Measurements from ENCODE around the gene MC1R.
"Not testable (repeated sequence)": the region's sequence is repeated elsewhere in the genome, so short reads cannot be mapped to it uniquely, and the experiment has no call there.

The MC1R gene

DNA sequence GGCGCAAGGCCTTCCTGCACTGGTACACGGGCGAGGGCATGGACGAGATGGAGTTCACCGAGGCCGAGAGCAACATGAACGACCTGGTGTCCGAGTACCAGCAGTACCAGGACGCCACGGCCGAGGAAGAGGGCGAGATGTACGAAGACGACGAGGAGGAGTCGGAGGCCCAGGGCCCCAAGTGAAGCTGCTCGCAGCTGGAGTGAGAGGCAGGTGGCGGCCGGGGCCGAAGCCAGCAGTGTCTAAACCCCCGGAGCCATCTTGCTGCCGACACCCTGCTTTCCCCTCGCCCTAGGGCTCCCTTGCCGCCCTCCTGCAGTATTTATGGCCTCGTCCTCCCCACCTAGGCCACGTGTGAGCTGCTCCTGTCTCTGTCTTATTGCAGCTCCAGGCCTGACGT lies 17.0 kb downstream of the MC1R start:
- not testable (repeated sequence) for DNase-seq (ENCODE audit: low spot score)

DNA sequence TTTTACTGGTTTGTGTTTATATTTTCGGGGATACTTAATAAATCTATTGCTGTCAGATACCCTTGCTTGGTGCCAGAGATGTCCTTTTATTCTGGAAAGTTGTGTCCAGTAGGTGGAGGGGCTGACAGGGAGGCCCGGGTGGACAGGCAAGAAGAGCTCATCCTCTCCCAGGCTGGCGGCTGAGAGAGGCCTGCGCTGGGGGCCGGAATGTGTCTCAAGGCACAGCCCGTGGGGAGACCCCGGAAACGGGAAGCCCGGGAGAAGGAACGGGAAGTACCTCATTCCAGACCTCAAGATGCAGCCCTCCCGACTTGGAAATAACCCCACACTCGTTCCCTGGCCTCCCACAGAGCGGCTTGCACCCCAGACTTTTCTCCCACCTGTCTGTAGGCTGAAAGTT lies 17.4 kb downstream of the MC1R start:
- DNase-seq (ENCODE audit: low spot score): no peak

DNA sequence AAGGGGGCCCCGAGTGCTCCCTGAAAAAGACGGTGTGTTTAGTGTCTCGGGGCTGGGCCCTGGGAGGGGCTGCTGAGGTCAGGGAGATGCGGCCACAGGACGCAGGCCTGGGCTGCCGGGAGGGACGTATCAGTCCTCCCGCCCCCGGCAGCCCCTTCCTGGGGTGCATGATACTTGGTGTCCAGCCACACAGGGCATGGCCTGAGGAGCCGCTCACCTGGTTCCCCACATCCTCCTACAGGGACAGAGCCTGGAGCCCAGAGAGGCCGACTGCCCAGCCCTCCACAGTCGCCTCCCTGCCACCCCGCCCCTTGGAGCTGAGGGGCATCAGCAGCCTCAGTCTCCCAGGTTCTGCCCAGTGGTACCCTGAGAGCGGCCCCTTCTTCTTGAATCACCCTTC lies 17.8 kb downstream of the MC1R start:
- DNase-seq (ENCODE audit: low spot score): no peak

- DNase-seq (ENCODE audit: low spot score): no peak
Measured at GRCh38 chr16:89936981-89937380, 18.3 kb downstream of the MC1R start.

DNA sequence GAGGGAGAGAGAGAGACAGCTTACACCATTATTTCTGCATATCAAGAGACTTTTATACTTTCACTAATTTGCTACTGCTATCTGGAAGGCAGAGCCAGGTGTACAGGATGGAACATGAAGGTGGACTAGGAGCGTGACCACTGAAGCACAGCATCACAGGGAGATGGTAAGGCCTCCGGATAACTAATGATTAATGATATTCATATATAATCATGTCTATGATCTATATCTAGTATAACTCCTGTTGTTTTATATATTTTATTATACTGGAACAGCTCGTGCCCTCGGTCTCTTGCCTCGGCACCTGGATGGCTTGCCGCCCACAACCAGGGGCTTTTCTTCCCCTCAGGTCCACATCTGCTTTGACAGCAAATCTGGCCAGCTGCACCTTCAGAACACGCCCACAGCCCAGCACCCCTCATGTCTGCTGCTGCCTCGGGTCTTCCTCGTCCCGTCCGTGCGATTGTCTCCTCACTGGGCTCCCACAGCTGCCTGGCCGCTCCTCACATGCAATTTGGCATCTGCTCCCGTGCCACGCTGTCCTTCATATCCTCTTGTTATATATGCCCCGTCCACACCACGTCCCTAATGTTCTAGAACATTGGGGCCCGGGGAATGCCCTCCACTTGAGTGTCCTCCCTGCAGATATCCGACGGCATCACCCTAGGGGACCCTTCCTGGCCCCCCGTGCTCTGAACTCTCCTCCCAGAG lies 19.7 kb downstream of the MC1R start:
- no peak for DNase-seq (ENCODE audit: low spot score)

DNA sequence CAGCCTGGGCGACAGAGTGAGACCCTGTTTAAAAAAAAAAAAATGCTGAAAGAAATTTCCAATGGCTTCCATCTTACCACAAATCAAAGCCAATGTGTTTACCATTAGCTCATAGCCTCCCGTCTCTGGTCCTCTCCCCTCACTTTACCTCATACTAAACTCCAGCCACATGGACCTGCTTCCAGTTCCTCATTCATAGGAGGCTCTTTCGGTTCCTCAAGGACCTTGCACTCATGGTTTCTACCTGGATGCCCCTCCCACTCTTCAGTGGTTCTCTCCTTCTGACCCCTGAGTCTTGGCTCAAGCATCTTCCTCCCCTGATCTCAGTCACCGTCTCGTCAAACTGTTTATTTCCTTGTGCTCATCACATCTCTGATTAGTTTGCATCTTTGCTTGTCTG lies 26.1 kb downstream of the MC1R start:
- no peak for DNase-seq (ENCODE audit: low spot score)

DNA sequence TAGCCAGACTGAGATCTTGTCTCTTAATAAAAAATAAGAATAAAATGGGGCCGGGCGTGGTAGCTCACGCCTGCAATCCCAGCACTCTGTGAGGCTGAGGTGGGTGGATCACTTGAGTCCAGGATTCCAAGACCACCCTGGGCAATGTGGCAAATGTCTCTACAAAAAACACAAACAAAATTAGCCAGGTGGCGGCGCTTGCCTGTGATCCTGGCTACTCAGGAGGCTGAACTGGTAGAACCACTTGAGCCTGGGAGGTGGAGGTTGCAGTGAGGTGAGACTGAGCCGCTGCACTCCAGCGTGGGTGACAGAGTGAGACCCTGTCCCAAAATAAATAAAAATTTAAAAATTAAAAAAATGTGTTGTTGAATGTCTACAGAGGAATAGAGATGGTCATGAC lies 27.0 kb downstream of the MC1R start:
- no peak for DNase-seq (ENCODE audit: low spot score)

GRCh38 chr16:89946515-89946914 lies 27.9 kb downstream of the MC1R start:
- DNase-seq (ENCODE audit: low spot score): no peak

DNA sequence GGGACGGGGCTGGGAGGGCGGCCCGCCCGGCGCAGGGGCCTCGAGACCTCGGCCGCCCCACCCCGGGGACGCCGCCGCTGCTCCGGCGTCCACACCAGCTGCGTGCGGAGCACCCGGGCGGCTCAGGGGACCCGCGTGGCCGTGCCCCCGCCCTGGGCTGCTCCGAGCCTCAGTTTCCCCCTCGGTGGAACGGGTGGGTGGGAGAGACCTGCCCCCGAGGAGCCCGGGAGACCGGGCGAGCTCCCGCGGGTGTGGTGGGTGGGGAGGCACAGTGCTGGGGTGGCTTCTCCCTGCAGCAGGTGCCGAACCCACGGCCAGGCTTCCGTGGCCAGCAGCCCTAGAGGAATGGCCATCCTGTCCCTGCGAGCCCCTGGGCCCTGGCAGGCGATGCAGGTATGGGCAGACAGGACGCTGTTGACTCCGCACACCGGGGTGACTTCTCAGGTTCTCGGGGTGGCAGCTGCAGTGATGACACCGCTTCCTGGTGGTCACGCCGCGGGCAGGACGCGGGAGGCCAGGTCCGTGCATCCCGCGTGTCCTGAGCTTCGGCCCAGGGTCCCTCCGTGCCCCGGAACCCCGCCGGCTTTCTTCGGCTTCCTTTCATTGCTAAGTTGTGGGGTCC lies 30.6 kb downstream of the MC1R start:
- DNase-seq (ENCODE audit: low spot score): no peak

- DNase-seq (ENCODE audit: low spot score): no peak
Measured at GRCh38 chr16:89949756-89950155, 31.1 kb downstream of the MC1R start.

- no peak for DNase-seq (ENCODE audit: low spot score)
Measured at GRCh38 chr16:89951509-89951908, 32.8 kb downstream of the MC1R start.

DNA sequence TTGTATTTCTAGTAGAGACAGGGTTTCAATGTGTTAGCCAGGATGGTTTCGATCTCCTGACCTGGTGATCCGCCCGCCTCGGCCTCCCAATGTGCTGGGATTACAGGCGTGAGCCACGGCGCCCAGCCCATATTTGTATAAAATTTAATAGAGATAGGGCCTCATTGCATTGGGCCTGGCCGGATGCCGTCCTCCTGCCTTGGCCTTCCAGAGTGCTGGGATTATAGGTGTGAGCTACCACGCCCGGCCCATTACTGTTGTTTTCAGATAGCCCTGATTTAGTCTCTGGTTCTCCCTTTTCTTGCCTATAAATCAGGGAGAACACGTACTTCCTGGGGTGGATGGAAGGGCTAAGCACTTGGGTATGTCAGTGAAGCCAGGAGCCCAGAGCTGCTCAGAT lies 33.4 kb downstream of the MC1R start:
- DNase-seq (ENCODE audit: low spot score): no peak

- no peak for DNase-seq (ENCODE audit: low spot score)
Measured at GRCh38 chr16:89952551-89952950, 33.9 kb downstream of the MC1R start.

- DNase-seq (ENCODE audit: low spot score): no peak
Measured at GRCh38 chr16:89953671-89954406, 35.2 kb downstream of the MC1R start.

DNA sequence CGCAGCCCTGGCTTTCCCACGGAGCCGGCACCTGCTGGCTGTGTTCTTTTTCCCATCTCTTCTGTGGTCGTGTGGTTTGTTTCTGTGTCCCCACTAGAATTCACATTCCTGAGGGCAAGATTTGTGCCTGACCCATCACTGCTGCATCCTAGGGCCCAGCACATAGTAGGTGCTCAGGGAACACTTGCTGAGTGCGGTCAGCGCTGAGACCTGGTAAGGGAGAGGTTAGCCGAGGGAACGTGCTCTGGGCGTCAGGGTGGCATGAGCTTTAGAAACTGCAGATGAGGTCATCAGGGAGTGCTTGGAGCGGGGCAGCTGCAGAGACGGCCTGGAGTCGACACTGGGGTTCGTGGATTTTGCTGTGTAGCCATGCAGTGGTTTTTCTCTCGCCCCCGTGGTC lies 35.8 kb downstream of the MC1R start:
- DNase-seq (ENCODE audit: low spot score): no peak

DNA sequence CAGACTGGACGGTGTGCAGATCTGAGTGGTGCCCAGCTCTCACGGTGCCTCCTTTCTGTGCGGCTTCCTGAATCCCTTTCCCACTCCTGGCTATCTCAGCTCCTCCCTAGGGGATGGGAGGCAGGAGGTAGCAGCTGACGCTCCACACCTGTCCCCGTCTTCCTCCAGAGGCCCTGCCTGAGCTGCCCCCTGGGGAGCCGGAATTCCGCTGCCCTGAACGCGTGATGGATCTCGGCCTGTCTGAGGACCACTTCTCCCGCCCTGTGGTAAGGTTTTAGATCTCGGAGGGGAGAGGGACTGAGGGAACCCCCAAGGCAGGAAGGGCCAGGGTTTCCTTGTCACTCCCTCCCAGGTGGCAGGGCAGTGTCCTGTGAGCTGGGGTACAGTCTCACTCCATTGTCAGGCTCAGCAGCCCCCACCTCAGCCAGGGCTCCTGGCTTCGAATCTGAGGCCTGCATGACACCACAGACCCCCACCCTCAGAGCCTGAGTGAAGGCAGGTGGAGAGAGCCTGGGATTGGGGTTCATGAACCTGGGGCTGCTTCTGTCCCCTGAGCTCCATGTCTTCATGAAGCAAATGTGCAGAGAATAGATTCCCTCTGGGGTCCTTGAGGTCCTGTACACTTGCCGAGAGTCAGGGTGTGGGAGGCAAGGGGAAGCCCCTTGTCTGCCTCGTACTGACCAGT lies 36.5 kb downstream of the MC1R start:
- DNase-seq (ENCODE audit: low spot score): no peak

GRCh38 chr16:89956505-89957215 lies 38.0 kb downstream of the MC1R start:
- DNase-seq (ENCODE audit: low spot score): no peak

DNA sequence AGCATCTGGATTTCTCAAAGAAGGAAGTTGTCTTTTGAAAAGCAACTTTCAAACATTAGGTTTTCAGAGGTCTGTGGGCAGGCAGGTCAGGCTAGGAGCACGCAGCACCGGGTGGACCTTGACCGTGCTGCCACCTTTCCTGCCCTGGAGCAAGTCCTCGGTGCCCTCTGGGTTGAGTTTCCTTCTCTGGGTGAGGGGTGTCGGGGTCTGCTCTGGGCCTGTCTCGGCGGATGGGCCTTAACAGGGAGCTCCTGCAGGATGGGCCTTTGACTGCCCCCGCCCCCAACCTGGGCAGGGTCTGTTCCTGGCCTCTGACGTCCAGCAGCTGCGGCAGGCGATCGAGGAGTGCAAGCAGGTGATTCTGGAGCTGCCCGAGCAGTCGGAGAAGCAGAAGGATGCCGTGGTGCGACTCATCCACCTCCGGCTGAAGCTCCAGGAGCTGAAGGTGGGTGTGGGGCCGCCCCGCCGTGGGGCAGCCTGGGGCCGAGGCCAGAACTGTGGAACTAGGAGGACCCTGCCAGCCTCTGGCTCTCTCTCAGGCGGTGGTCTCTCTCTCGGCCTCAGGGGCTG lies 38.6 kb downstream of the MC1R start:
- no peak for DNase-seq (ENCODE audit: low spot score)

GRCh38 chr16:89958068-89958467 lies 39.4 kb downstream of the MC1R start:
- DNase-seq (ENCODE audit: low spot score): peak; percentile 79

DNA sequence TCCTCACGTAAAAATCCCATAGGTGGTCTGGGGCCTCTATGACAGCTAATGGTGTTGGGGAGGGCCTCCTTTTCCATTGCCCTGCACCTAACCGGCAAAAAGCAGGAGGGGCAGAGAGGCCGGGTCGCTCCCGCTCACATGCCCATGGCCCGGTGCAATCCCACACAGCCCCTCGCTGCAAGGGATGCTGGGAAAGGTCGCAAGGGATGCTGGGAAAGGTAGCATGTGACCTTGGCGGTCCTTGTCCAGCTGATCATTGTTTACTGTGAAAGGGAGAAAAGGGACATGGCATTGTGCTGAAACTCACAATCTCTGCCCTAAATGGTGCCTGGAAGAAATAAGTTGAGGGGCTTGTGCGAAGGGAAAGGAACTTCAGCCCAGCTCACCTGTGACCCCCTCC lies 39.9 kb downstream of the MC1R start:
- DNase-seq (ENCODE audit: low spot score): no peak

DNA sequence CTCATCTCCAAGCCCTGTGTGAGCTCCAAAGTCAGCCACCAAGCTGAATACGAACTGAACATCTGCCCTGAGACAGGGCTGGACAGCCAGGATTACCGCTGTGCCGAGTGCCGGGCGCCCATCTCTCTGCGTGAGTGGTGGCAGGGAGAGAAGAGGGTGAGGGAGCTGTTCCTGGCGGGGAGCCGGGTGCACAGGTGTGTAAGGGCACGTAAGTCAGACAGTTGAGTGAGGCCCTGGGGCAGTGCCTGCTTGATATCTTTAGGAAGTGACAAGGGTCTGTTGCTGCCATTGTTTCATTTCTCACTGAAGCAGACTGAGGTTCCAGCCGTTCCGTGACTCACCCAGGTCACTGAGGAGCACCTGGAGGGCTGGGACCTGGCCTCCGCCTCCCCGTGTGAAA lies 42.3 kb downstream of the MC1R start:
- DNase-seq (ENCODE audit: low spot score): no peak

- DNase-seq (ENCODE audit: low spot score): no peak
Measured at GRCh38 chr16:89961920-89962319, 43.3 kb downstream of the MC1R start.
